ENCODE results near the gene TUT1.
"Not testable (repeated sequence)": the region's sequence is repeated elsewhere in the genome, so short reads cannot be mapped to it uniquely, and the experiment has no call there.

Gene TUT1

DNA sequence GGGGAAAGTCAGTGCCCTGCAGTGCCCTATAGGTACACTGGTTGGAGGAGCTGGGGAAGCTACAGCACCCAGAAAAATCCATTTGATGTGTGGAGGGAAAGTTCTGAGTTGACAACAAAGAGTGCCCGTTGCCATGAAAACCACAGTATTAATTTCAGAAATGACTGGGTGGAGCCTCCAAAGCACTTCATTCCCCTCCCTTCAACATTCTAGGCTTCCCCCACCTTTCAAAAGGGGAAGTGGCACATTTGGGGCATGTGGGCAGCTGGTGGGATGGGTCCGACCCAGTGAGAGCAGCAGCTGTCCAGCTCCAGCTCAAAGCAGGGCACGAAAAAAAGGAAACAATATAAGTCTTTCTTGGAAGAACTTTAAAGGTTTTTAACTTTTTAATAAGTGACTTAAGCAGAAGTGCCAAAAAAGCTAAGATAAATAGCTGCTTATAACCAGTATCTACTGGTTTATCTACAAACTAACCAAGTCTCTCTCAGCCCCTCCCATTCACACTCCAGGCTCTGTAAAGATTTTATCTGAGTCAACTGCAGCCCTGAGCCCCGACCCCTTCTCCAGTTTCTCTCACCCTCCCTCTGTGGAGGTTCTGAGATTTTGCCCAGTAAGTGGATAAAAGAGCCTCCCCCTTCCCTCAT is 35.7 kb downstream of the TUT1 start:
- no peak for DNase-seq

DNA sequence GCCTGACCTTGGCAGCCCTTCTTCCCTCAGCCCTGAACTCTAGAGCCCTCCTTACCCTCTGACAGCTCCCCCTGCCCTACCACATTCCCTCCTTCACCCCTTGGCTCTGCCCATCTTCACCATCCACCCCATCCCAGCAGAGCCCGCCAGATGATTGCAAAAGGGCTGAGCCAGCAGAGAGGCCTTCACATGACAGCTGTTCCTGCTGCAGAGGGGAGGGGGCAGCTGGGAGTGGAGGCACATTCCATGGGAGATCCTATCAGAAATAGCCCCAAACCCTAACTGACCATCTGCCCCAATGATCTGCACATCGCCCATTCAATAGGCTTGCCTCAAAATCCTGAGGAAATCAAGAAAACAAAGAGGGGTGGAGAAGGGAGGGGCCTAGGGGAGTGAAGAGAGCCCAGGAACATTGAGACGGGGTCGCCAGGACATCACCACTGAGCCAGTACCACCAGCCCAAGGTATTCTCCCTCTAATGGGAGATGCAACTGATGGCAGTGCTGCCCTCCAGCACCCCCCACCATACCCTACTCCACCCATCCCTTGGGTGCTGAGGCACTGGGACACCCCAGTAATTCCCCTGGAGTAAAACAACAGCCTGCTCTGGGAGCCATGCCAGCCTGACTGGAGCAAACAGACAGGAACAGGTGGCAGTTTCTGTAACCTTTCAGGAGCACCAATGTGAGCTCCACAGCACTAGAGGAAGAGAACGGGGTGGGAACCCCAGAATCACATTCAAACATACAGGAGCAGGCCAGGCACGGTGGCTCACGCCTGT is 36.7 kb downstream of the TUT1 start:
- DNase-seq: no peak

- no peak for DNase-seq
Measured at GRCh38 chr11:62553839-62554361, 37.4 kb downstream of the TUT1 start.

GRCh38 chr11:62553080-62553838 is 38.1 kb downstream of the TUT1 start:
- no peak for DNase-seq

DNA sequence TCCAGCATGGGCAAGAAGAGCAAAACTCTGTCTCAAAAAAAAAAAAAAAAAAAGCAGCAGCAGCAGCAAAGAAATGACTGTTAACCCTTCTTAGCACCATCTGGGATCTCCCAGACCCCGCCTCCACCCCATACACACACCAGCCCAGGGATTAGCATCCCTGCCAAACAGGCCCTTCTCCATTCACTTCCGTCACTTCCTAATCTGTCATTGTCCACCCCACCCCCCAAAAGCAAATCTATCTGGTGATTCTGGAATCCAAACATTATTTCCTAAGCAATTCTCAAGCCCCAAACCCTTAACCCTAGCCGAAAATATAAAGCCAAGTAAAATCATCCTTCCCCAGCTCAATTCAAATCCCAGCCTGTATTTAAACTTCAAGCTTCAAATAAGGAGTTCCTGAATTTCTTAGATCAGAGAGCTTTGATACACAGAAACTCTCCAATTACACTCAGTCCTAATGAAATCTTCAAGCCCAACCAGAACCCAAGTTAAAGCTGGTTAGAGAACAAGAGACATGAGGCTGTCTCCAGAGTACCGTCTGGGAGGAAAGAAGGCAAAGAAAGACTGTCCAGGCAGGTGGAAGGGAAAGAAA is 38.7 kb downstream of the TUT1 start:
- no peak for DNase-seq

DNA sequence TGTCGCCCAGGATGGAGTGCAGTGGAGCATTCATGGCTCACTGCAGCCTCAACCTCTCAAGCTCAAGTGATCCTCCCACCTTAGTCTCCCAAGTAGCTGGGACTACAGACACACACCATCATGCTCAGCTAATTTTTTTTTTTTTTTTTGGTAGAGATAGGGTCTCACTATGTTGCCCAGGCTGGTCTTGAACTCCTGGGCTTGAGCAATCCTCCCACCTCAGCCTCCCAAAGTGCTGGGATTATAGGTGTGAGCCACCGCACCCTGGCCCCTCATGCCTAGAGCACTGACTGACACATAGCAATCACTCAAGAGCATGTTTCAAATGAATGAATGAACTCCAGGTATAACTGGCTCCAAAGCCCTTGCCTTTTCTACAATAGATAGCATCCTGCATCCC is 40.8 kb downstream of the TUT1 start:
- DNase-seq: not testable (repeated sequence)

DNA sequence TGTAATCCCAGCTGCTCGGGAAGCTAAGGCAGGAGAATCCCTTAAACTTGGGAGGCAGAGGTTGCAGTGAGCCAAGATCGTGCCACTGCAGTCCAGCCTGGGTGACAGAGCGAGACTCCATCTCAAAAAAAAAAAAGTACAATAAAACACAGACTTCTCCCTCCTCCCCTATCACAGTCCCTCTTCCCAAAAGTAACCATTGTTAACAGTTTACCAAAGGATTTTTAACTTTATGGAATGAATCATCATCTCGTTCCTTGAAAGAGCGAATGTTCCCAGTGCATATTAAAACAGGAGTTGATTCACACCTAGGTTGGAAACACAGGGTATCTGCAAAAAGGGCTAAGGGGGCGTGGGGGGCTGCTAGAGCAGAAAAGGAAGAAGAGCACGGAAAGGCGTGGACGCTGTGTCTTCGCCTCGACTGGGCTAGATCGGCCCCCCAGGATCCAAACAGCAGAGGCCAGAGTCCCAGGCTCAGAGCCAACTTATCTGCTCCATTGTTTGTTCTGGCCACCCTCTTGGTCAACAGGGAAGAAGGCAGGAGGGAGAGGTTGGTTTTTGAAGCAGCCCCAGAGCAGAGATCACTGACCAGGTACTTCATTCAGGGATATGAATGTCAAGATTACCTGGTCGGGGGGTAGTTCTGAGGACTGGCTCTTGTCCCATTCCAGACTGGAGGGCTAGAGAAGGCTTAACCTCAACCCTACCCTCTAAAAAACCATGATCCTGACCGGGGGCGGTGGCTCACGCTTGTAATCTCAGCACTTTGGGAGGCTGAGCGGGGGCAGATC is 42.6 kb downstream of the TUT1 start:
- DNase-seq: no peak

DNA sequence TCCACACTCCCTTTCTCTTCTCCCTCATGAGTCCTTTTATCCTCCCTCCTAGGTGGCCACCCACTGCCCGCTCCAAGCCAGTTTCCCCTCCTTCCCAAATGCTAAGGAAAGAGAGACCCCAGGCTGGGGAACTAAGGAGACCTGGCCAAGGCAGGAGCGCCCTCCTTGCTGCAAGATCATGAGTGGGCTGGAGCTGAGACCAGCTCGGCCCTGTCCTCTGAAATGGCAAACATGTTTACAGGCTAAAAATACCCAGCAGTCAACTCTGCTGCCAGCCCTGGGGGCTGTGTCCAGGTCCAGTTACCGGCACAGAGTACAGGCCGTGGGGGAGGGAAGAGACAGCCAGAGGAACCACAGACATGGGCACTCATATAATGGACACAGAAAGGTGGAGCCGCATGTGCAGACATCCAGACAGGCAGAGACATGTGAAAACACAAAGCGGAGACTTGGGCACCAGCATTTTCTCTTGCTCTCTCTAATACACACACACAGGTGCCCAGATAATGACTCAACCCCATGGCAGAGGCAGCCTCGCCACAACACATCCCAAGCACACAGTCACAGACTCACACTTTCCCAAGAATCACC is 43.5 kb downstream of the TUT1 start:
- DNase-seq: no peak

- DNase-seq: no peak
Measured at GRCh38 chr11:62546929-62547625, 44.2 kb downstream of the TUT1 start.

DNA sequence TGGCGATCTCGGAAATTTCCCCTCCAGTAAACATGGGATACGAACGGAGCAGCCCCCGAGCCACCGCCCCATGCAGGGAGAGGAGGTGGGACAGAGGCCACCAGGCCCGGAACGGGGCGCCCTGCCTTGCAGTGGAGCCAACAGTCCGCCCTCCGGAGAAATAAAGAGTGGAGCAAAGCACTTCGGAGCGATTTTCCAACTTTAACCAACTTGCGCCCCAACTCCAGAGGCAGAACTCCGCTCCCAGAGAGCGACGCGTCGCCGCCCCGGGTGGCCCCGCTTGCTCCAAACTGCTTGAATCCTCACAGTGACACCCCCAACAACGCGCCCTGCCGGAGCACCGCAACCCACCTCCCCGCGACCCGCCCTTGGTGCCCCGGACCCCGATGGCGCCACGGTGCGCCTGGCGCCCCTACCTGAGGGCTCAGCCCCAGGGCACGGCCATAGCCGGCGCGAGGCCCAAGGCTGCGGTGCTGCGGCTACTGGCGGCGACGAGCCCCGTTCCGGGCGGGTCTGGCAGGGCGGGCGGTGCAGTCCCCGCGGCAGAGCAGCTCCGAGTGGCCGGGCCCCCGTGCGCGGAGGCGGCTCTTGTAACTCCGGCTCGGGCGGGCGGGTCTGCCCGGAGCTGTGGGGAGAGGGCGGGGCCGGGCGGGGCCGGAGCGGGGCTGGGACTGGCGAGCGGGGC is 44.9 kb downstream of the TUT1 start, which contains the start of gene AHNAK:
Gene AHNAK, minus strand, starts transcription at position 563 of the 685 bp plus-strand sequence. CDS start 10,708 bp downstream, outside the sequence.
- no peak for DNase-seq

DNA sequence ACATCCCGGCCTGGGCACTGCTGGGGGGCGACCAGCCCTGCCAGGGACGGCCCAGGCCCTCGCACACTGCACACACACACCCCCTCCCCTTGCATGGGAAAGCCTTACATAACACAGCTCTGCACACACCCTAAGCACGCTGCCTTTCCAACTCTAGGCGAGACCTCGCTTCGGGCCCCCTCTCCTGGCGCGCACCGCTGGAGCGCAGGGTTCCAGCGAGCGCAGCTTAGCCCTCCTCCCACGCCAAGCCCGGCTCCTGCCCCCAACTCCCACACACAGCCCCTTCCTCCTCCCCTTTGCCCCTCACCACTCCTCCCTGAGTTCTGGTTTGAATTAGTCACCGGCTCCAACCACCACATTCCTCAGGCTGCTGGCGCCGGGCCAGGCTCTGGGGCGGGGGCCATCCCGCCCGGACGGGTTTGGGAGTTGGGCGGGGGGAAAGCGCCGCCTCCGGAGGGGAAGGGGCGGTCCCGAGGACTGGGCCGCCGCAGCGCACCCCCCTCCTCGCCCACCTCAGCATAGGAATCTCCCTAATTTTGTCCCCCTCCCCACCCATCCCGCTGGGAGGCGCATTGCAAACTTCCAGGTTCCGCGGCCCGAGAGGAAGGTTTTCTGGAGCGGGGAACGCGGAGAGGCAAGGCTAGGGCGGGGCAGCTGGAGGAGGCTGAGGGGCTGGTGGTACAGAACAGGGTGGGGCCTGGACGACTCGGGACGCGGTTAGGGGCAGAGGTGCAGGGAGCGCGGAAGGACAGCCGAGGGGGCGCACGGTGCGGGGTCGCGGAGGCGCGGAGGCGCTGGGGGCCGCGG is 45.7 kb downstream of the TUT1 start:
- no peak for DNase-seq

DNA sequence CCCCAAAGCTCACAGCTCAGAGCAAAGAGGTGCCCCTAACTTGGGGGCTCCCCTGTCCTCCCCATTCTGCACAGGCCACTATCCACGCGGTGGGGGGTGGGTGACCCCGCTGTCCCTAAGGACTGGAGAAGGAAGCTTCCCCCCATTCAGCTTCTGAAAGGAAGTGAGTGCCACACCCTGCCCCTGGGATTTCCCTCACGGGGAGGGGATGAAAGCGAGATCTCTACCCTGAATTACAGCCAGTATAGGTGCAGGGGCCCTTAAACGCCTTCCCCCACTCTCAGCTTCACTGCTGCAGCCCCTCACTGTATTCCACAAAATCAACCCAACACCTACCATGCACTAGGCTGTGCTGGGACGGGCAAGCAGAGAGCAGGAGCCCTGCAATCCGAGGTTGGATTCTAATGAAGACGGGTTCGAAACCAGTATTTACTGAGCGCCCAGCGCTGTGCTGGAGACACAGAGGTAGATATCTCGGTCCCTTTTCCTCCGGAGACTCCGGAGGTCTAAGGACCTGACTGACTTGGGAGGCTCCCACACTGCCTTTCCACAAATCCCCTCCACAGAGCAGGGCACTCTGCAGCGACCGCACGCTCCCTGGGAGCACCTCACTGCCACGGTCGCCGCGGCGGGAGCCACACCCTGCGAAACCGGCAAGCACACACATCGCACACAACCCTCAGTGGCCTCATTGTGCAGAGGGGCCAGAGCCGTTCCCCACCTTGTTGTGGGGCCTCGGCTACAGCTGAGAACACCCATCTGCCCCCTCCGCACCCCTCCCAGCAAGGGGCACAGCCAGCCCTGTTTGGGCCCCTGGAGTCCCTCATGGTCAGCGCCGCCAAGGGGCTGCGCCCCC is 46.5 kb downstream of the TUT1 start:
- DNase-seq: no peak

- no peak for DNase-seq
Measured at GRCh38 chr11:62543680-62544444, 47.5 kb downstream of the TUT1 start.

DNA sequence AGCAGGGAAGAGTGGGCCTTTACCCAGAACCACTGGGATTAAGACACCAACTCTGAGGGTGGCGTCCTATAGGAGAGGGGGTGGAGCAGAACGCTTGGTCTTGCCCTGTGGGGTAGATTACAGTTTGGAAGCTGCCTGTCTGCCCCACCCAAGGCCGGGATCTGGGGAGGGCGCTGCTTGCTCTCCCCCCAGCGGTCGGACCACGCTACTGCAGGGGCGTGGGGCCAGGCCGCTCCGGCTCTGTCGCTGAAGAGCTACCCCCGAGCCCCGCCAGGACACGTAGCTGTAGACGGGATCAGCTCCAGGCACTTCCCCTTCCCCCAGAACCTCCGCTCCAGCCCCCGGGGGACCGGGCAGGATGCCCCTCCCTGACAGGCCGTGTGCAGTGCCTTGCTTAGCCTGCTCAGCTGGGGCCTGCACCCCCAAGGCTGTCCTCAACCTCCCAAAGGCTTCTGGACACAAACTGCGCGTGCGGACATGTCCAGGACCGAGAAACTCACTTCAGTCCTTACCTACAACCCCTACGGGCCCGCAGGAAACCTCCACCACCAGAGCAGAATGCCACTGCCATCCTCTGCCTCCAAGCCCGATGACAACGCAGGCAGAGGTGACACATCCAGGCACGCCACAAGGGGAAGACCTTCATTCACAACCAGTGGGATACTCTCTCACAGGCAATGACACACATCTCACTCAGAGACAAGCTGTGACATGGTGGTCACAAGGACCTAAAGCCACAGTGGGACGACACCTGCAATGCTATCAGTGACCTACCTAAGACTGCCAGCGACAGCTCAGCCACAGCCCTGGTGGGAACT is 48.4 kb downstream of the TUT1 start:
- no peak for DNase-seq

DNA sequence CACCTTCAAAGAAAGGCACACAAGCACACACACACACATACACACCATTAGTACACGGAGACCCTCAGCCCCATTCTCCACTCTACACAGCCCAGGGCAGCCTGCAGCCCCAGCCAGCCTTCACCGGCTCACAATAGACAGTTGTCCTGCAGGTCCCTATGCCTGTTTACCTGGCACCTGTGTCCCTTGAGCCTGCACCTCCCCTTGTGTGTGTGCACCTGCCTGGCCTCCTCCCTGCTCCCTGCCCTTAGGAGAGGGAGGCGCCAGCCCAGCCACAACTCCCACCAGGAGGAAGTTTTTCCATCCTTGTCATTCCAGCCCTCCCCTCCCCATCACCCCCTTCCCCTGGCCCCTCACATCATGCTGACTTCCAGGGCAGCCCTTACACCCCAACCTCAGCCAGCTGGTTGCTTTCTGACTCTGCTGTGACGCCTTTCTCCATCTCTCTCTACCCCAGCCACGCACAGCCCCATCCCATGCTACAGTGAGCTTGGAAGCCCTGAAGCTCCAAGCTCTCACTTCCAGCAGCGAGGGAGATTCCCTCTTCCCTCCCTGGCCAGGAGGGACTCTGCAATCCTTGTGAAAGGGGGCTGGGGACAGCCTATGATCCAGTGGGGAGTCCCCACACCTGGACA is 49.1 kb downstream of the TUT1 start:
- no peak for DNase-seq
